LNCAP (cell line): Measurements from ENCODE around the gene PCCA.

Experiments
- CTCF ChIP-seq: fragments of 450-650 bp; IDR thresholded peaks from 2 replicates; pipeline ENCODE4 v1.5.1; 2017; ENCODE audit warnings: mild to moderate bottlenecking

Gene PCCA

GRCh38 chr13:100542826-100543156 is 453.9 kb downstream of the PCCA start:
- peak; percentile 49 for TF ChIP-seq CTCF

- TF ChIP-seq CTCF, result no peak
Measured at GRCh38 chr13:100543872-100544602, 455.1 kb downstream of the PCCA start.

GRCh38 chr13:100544866-100545683 is 456.2 kb downstream of the PCCA start:
- TF ChIP-seq CTCF, result no peak

DNA sequence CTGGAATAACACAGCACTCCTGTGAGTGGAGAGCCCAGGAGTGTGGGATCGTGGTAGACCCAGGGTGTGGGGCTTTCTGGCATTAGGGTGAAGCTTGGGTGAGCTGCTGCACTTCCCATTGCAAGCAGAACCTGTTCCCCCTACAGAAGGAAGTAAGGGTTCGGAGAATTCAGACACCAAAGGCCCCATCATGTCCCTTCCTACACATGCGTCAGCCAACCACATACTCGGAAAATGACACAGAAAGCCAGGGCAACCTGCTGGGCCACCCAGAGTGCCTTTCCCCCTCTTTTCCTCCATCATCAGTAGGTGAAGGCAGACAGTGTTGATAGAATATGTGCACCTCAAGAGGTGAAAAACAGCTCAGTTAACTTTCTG is 456.8 kb downstream of the PCCA start:
- TF ChIP-seq CTCF, result no peak

DNA sequence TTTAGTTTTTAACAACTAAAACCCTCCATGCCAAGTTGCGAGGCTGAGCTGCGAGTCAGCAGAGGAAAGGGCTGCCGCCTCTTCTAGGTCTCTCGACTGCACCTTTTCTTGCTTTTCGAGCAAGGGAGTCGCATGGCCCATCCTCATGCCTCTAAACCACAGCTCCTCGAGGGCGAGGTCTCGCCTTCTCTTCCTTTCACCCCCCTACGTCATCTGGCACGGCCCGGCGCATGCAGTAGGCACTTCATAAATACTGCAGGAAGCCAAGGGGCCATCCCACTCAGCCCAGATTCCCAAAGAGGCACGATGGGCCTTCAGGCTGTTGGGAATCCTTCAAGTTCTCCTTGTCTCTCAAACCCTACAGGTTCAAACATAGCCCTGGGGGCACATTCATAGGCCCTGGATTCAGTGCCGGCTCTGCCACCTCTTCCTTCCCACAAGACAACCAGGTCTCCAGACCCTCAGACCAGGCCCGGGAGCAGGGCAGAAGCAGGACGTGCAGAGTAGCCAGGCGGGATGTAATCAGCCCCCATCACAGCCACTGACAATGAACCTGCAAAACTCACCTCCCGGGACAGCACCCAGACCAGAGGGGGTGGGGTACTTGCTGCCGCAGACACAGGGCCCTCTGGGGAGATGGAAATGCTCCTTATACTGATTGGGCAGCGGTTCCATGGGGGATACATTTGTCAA is 458.0 kb downstream of the PCCA start:
- TF ChIP-seq CTCF, result no peak

- no peak for TF ChIP-seq CTCF
Measured at GRCh38 chr13:100547791-100548201, 458.9 kb downstream of the PCCA start.

DNA sequence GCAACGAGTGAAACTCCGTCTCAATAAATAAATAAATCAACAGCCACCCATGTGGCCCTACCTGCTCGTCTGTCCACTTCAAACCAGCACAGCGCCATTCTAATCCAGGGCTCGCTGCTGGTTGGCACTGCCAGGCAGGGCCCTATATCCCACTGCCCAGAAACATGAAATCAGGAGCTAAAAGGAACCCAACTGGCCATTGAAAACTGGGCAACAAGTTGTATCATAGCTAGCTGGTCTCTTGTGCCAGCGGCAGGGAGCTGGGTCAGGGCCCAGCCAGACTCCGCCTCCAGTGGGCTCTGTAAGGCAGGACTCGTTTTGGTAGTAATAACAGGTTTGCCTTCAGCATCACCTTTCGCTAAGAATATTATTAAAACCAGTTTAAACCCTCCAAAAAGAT is 460.4 kb downstream of the PCCA start:
- no peak for TF ChIP-seq CTCF
